ENCODE results near the gene PCBP3.
"Not testable (repeated sequence)": the region's sequence is repeated elsewhere in the genome, so short reads cannot be mapped to it uniquely, and the experiment has no call there.

The PCBP3 gene

GRCh38 chr21:45607909-45608295, 35.6 kb upstream of the PCBP3 start:
- no peak for TF ChIP-seq CTCF (IDR thresholded peaks at IDR 0.05; ENCODE audit: low read depth, low read length)
- no peak for DNase-seq (ENCODE audit: low read depth in 2 of 2)
- H3K4me3 ChIP-seq (replicated peaks in 1 of 2; ENCODE audit: low read depth in 2 of 2, low read length in 2 of 2), result no peak overlapping the region

- DNase-seq (ENCODE audit: low read depth in 2 of 2); H3K4me3 ChIP-seq (replicated peaks in 1 of 2; ENCODE audit: low read depth in 2 of 2, low read length in 2 of 2): not testable (repeated sequence)
Observed at GRCh38 chr21:45608747-45609470, 34.6 kb upstream of the PCBP3 start.

- not testable (repeated sequence) for H3K4me3 ChIP-seq (replicated peaks in 1 of 2; ENCODE audit: low read depth in 2 of 2, low read length in 2 of 2); DNase-seq (ENCODE audit: low read depth in 2 of 2)
Observed at GRCh38 chr21:45609616-45610015, 33.9 kb upstream of the PCBP3 start.

GRCh38 chr21:45611296-45611695, 32.2 kb upstream of the PCBP3 start:
- no peak for TF ChIP-seq CTCF (IDR thresholded peaks at IDR 0.05; ENCODE audit: low read depth, low read length)
- no peak overlapping the region for H3K4me3 ChIP-seq (replicated peaks in 1 of 2; ENCODE audit: low read depth in 2 of 2, low read length in 2 of 2)
- no peak for DNase-seq (ENCODE audit: low read depth in 2 of 2)

- peak; percentile 83 to 88 for DNase-seq (ENCODE audit: low read depth in 2 of 2)
- no peak for TF ChIP-seq CTCF (IDR thresholded peaks at IDR 0.05; ENCODE audit: low read depth, low read length)
- H3K4me3 ChIP-seq (replicated peaks in 1 of 2; ENCODE audit: low read depth in 2 of 2, low read length in 2 of 2), result peak overlapping the region in 1 of 2 donors; percentile 18
Observed at GRCh38 chr21:45611939-45612664, 31.4 kb upstream of the PCBP3 start.

GRCh38 chr21:45612665-45613019, 30.9 kb upstream of the PCBP3 start:
- H3K4me3 ChIP-seq (replicated peaks in 1 of 2; ENCODE audit: low read depth in 2 of 2, low read length in 2 of 2); DNase-seq (ENCODE audit: low read depth in 2 of 2): not testable (repeated sequence)

- no peak overlapping the region for H3K4me3 ChIP-seq (replicated peaks in 1 of 2; ENCODE audit: low read depth in 2 of 2, low read length in 2 of 2)
- no peak for DNase-seq (ENCODE audit: low read depth in 2 of 2)
- no peak for TF ChIP-seq CTCF (IDR thresholded peaks at IDR 0.05; ENCODE audit: low read depth, low read length)
Observed at GRCh38 chr21:45613396-45613795, 30.1 kb upstream of the PCBP3 start.

- DNase-seq (ENCODE audit: low read depth in 2 of 2), result peak; percentile 28 to 34
- TF ChIP-seq CTCF (IDR thresholded peaks at IDR 0.05; ENCODE audit: low read depth, low read length), result no peak
- no peak overlapping the region for H3K4me3 ChIP-seq (replicated peaks in 1 of 2; ENCODE audit: low read depth in 2 of 2, low read length in 2 of 2)
Observed at GRCh38 chr21:45613881-45614280, 29.6 kb upstream of the PCBP3 start.

Measured in cardiac fibroblast (primary cell).